HEK293 (cell line): ENCODE measurements around the gene XG.

ENCODE experiments used
- CTCF ChIP-seq: fragments of 450-650 bp; formaldehyde crosslinking; IDR thresholded peaks from 2 replicates; pipeline ENCODE4 v1.5.1; 2016; ENCODE audit warnings: missing biosample characterization, missing genetic modification characterization
- GLIS1 ChIP-seq: fragments of 450-650 bp; formaldehyde crosslinking; IDR thresholded peaks from 2 replicates; pipeline ENCODE4 v1.5.1; 2016; ENCODE audit warnings: missing biosample characterization, missing genetic modification characterization
- YY1 ChIP-seq: fragments of 450-650 bp; formaldehyde crosslinking; IDR thresholded peaks from 2 replicates; pipeline ENCODE4 v1.5.1; 2018; ENCODE audit warnings: missing biosample characterization, missing genetic modification characterization

- TF ChIP-seq YY1 = no peak
- no peak for TF ChIP-seq GLIS1 (tag by site-specific recombination)
- TF ChIP-seq CTCF (tag by site-specific recombination) = no peak
Observed at GRCh38 chrX:2831471-2832228, 79.8 kb downstream of the XG start.
